Esophagus muscularis mucosa (tissue), 4 donors: Measurements from ENCODE around the gene EBF3. TPM values are rescaled to one million over a fixed set of nuclear protein-coding genes. Genes with fewer than 3 reads are reported as not detected.

Experiments
- DNase-seq: peaks from one replicate; pipeline ENCODE4 v3.0.0-alpha.2; 2017; ENCODE audit errors: extremely low spot score
- H3K27ac ChIP-seq, 4 donors: fragments of 200-600 bp; sonication (generic); replicated peaks in 1 of 4; 1 replicate in 3 of 4; 2 replicates in 1 of 4; pipeline ENCODE4 v1.5.1; 2016 to 2019; ENCODE audit warnings: mild to moderate bottlenecking in 1 of 4
- H3K27me3 ChIP-seq, 4 donors: fragments of 200-600 bp; sonication (generic); one replicate each; pipeline versions ENCODE4 v1.5.1 to v1.6.0; 2016 to 2019
- H3K36me3 ChIP-seq, 4 donors: fragments of 200-600 bp; sonication (generic); one replicate each; pipeline ENCODE4 v1.5.1; 2016 to 2019
- H3K4me1 ChIP-seq, 4 donors: fragments of 200-600 bp; sonication (generic); one replicate each; pipeline ENCODE4 v1.5.1; 2016 to 2019
- H3K4me3 ChIP-seq, 4 donors: fragments of 200-600 bp; sonication (generic); 1 replicate in 2 of 4; 2 replicates in 2 of 4; pipeline ENCODE4 v1.5.1; 2016 to 2019; ENCODE audit warnings: mild to moderate bottlenecking in 4 of 4, moderate library complexity in 1 of 4
- H3K9me3 ChIP-seq, 4 donors: fragments of 200-600 bp; sonication (generic); 1 replicate in 3 of 4; 2 replicates in 1 of 4; pipeline ENCODE4 v1.5.1; 2016 to 2019
- CTCF ChIP-seq, 3 experiments: fragments of 200-600 bp in 2 of 3; fragments of 450-650 bp in 1 of 3; sonication (generic) in 2 of 3; IDR thresholded peaks; one replicate each; pipeline ENCODE4 v1.5.1; 2017 to 2019; ENCODE audit warnings: antibody characterized with exemption in 3 of 3, mild to moderate bottlenecking in 2 of 3, moderate library complexity in 1 of 3
- EP300 ChIP-seq: sonication (generic); formaldehyde crosslinking; IDR thresholded peaks from one replicate; pipeline ENCODE4 v1.6.1; 2017; ENCODE audit warnings: antibody characterized with exemption
- POLR2A ChIP-seq: fragments of 450-650 bp; IDR thresholded peaks from one replicate; pipeline ENCODE4 v1.6.1; 2017; ENCODE audit warnings: antibody characterized with exemption, moderate library complexity, mild to moderate bottlenecking, low read depth
- POLR2AphosphoS5 ChIP-seq, 2 donors: sonication (generic); formaldehyde crosslinking; IDR thresholded peaks; one replicate each; pipeline ENCODE4 v1.6.1; 2017; ENCODE audit warnings: antibody characterized with exemption in 2 of 2
- WGBS: methylation state at CpG from one replicate; pipeline ENCODE4 v1.1.5; 2018; 5-methylcytosine and 5-hydroxymethylcytosine counted together
- intact Hi-C: fragments of 100-400 bp; cut with DNase I; formaldehyde crosslinking; loops from one replicate; pipeline ENCODE4 v1.15.1; 2023
- total RNA-seq, 4 donors: library from RNA; depleted of rRNA; stranded (reverse); fragments of >200 nt; gene quantifications; one replicate each; pipeline versions ENCODE4 v1.1.0 to v1.2.1, GENCODE V29; 2016

Gene EBF3
- total RNA-seq, 4 donors from 2014 or later: 2.9 to 7.3 (median 5.2) TPM

- intact Hi-C loops: no loop called here
- WGBS: 83% methylated on average over 11 of the region's 11 CpGs
Observed at GRCh38 chr10:129912166-129912917, 51.7 kb downstream of the EBF3 start.

GRCh38 chr10:129911451-129912165, 52.5 kb downstream of the EBF3 start:
- TF ChIP-seq EP300: no peak
- no peak for TF ChIP-seq POLR2A
- TF ChIP-seq POLR2AphosphoS5 (IDR thresholded peaks at IDR 0.05): no peak
- no peak for TF ChIP-seq CTCF (IDR thresholded peaks at IDR 0.05)
- intact Hi-C loops: no loop called here
- Histone ChIP-seq H3K4me3 (no peak overlapping the region), H3K9me3 (no peaks in the 10 kb centered on the region), H3K27me3 (peaks cover 0 to 14% (median 0%) of the 10 kb centered on the region in 4 donors), H3K4me1 (no peaks in the 10 kb centered on the region), H3K27ac (no peak overlapping the region), H3K36me3 (no peaks in the 10 kb centered on the region)
- no peak for DNase-seq
- WGBS: 86% methylated on average over 22 of the region's 22 CpGs

More at GRCh38 chr10:129912166-129912917, 51.7 kb downstream of the EBF3 start:
- Histone ChIP-seq H3K4me1 (no peaks in the 10 kb centered on the region), H3K9me3 (no peaks in the 10 kb centered on the region), H3K4me3 (no peak overlapping the region), H3K27ac (no peak overlapping the region), H3K27me3 (peaks cover 0 to 14% (median 0%) of the 10 kb centered on the region in 4 donors), H3K36me3 (no peaks in the 10 kb centered on the region)
- TF ChIP-seq EP300: no peak
- no peak for TF ChIP-seq CTCF (IDR thresholded peaks at IDR 0.05)
- no peak for TF ChIP-seq POLR2A
- no peak for TF ChIP-seq POLR2AphosphoS5 (IDR thresholded peaks at IDR 0.05)
- DNase-seq: no peak

- no peaks in the 10 kb centered on the region for H3K36me3 ChIP-seq
- intact Hi-C loops: no loop called here
- WGBS: 84% methylated on average over 7 of the region's 10 CpGs
- TF ChIP-seq EP300 (no peak), POLR2AphosphoS5 (IDR thresholded peaks at IDR 0.05) (no peak), CTCF (IDR thresholded peaks at IDR 0.05) (no peak), POLR2A (no peak)
- H3K4me1 ChIP-seq: no peaks in the 10 kb centered on the region
- no peak overlapping the region for H3K4me3 ChIP-seq
- H3K27me3 ChIP-seq: peaks cover 0 to 15% (median 0%) of the 10 kb centered on the region in 4 donors
- DNase-seq: no peak
- no peak overlapping the region for H3K27ac ChIP-seq
- H3K9me3 ChIP-seq: no peaks in the 10 kb centered on the region
Observed at GRCh38 chr10:129910861-129911260, 53.2 kb downstream of the EBF3 start.

GRCh38 chr10:129909531-129910256, 54.4 kb downstream of the EBF3 start:
- Histone ChIP-seq H3K27me3 (peaks cover 0 to 25% (median 0%) of the 10 kb centered on the region in 4 donors), H3K9me3 (no peaks in the 10 kb centered on the region), H3K4me3 (no peak overlapping the region), H3K36me3 (no peaks in the 10 kb centered on the region), H3K4me1 (no peaks in the 10 kb centered on the region), H3K27ac (no peak overlapping the region)
- intact Hi-C loops: no loop called here
- TF ChIP-seq POLR2AphosphoS5 (IDR thresholded peaks at IDR 0.05) (no peak), CTCF (IDR thresholded peaks at IDR 0.05) (no peak), EP300 (no peak), POLR2A (no peak)
- no peak for DNase-seq
- 82% methylated on average over 23 of the region's 28 CpGs for WGBS
